ENCODE results near the gene MEF2C. TPM values are rescaled to one million over a fixed set of nuclear protein-coding genes. Genes with fewer than 3 reads are reported as not detected.

The MEF2C gene
- total RNA-seq, 1 experiment from 2014 or later: 13.0 TPM

DNA sequence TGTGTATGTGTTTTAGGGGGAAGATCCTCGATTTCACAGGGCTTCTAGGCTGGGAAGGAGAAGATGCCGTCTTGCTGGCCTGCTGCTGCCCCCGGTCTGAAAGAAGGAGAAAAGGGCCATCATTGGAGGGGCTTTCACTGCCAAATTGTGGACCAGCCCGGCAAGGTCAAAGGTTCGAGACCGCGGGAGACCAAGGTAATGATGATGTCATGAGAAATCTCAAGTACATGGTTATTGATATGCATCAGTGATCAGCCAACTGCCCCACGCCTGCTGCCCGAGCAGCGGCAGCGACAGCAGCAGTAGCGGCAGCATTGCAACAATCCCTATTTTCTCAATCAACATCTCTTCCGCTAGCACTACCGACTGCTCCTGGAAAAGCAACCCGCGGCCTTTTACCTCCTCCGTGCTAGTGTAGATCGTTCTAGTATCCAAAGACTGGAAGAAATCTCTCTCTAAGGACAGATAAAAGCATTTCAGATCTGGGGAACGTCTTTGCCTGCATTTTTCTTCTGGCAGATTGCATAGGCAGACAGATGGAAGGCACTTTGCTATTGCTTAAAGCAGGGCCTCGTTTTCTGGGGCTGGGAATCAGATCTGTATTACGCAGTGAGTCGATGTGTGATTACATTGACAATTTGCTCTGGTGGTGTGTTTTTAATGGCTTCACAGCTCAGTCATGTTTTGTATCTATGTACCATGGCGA lies 215.3 kb downstream of the MEF2C start:
- Histone ChIP-seq H3K36me3 (ENCODE audit: control insufficient read depth in 1 of 2, insufficient read depth in 2 of 2, low read length in 2 of 2) (no peaks in the 10 kb centered on the region), H3K9ac (ENCODE audit: low read length) (no peak overlapping the region), H4K20me1 (ENCODE audit: insufficient read depth) (no peaks in the 10 kb centered on the region), H3K4me2 (ENCODE audit: low read length) (no peak overlapping the region), H3K79me2 (ENCODE audit: insufficient read depth, low read length) (no peaks in the 10 kb centered on the region), H2AFZ (ENCODE audit: low read depth, low read length, poor library complexity, severe bottlenecking) (no peak overlapping the region), H3K4me3 (replicated peaks in 1 of 2; ENCODE audit: low read depth in 1 of 2, low read length in 2 of 2) (no peak overlapping the region), H3K27me3 (ENCODE audit: insufficient read depth, low read length) (no peaks in the 10 kb centered on the region), H3K4me1 (ENCODE audit: control insufficient read depth in 1 of 2, insufficient read depth in 2 of 2, low read length in 2 of 2) (no peaks in the 10 kb centered on the region), H3K9me2 (ENCODE audit: insufficient read depth) (no peaks in the 10 kb centered on the region), H3K9me3 (ENCODE audit: control insufficient read depth in 1 of 2, insufficient read depth in 1 of 2, low read depth in 1 of 2, low read length in 2 of 2) (no peaks in the 10 kb centered on the region), H3K27ac (ENCODE audit: low read depth, low read length) (no peak overlapping the region)
- RAD21 ChIA-PET (ENCODE audit: low non-redundant PET in 1 of 2, low total read pairs in 2 of 2, uncharacterized antibody in 2 of 2, unreplicated experiment in 2 of 2): no interaction called here
- no TSS peak for BruUV-seq (replicated peaks)
- TF ChIP-seq JUND (IDR thresholded peaks at IDR 0.05) (no peak), CBX3 (IDR thresholded peaks at IDR 0.05; ENCODE audit: low read depth) (no peak), CTCF (IDR thresholded peaks at IDR 0.05 in 2 of 3, conservative IDR thresholded peaks at IDR 0.05 in 1 of 3; ENCODE audit: borderline replicate concordance in 1 of 3, insufficient read depth in 1 of 3, low read depth in 2 of 3, low read length in 2 of 3) (no peak), EGR1 (IDR thresholded peaks at IDR 0.05; ENCODE audit: low read depth) (no peak), POLR2A (IDR thresholded peaks at IDR 0.05; ENCODE audit: borderline replicate concordance, extremely low read depth, insufficient read depth, insufficient read length) (no peak), SP1 (IDR thresholded peaks at IDR 0.05; ENCODE audit: low read depth) (no peak), EZH2 (IDR thresholded peaks at IDR 0.05) (no peak), FOSL1 (IDR thresholded peaks at IDR 0.05; ENCODE audit: low read depth) (no peak), ZBTB33 (IDR thresholded peaks at IDR 0.05; ENCODE audit: extremely low read depth, insufficient replicate concordance, low read length) (no peak), ATF3 (IDR thresholded peaks at IDR 0.05) (no peak), CEBPB (IDR thresholded peaks at IDR 0.05; ENCODE audit: low read depth) (no peak), ELF1 (IDR thresholded peaks at IDR 0.05; ENCODE audit: borderline replicate concordance, low read depth) (no peak), YY1 (IDR thresholded peaks at IDR 0.05; ENCODE audit: extremely low read depth, insufficient replicate concordance, low read depth, low read length) (no peak), TCF7L2 (IDR thresholded peaks at IDR 0.05; ENCODE audit: borderline replicate concordance, extremely low read depth, insufficient read depth, insufficient read length) (no peak), SRF (IDR thresholded peaks at IDR 0.05; ENCODE audit: low read depth) (no peak)
- intact Hi-C loops (cut with micrococcal nuclease): loop anchor here (10.0 kb wide), 1 partner anchor 403 kb away; the partner anchor contains the start of gene TMEM161B
- ATAC-seq (no peak), DNase-seq (ENCODE audit: low read depth, low spot score) (no peak)
- CTCF ChIA-PET: no interaction called here
- POLR2A ChIA-PET: no interaction called here
